Measurements from ENCODE around the gene TFAP2A.

Gene TFAP2A

GRCh38 chr6:10373642-10374359 lies 41.1 kb downstream of the TFAP2A start:
- Histone ChIP-seq H3K36me3 (ENCODE audit: control insufficient read depth, insufficient read depth, low read length) (no peaks in the 10 kb centered on the region), H3K9ac (ENCODE audit: low read depth, low read length) (no peak overlapping the region), H3K9me3 (ENCODE audit: control insufficient read depth, insufficient read depth, low read length) (no peaks in the 10 kb centered on the region), H3K4me1 (ENCODE audit: control insufficient read depth, insufficient read depth, low read length) (0 out of 2 replicates have a peak, but pooled peaks cover 13% of the 10 kb centered on the region), H3K27ac (ENCODE audit: low read depth, low read length) (no peak overlapping the region), H3K27me3 (ENCODE audit: control insufficient read depth, insufficient read depth, low read length) (peaks cover 17% of the 10 kb centered on the region; the same call in 1 of the 2 replicates), H3K4me3 (ENCODE audit: low read depth, low read length) (no peak overlapping the region)

- no peak overlapping the region for H3K9ac ChIP-seq (ENCODE audit: low read depth, low read length)
- H3K9me3 ChIP-seq (ENCODE audit: control insufficient read depth, insufficient read depth, low read length), result no peaks in the 10 kb centered on the region
- H3K27ac ChIP-seq (ENCODE audit: low read depth, low read length), result no peak overlapping the region
- no peak overlapping the region for H3K4me3 ChIP-seq (ENCODE audit: low read depth, low read length)
- 0 out of 2 replicates have a peak, but pooled peaks cover 2% of the 10 kb centered on the region for H3K27me3 ChIP-seq (ENCODE audit: control insufficient read depth, insufficient read depth, low read length)
- no peaks in the 10 kb centered on the region for H3K36me3 ChIP-seq (ENCODE audit: control insufficient read depth, insufficient read depth, low read length)
- H3K4me1 ChIP-seq (ENCODE audit: control insufficient read depth, insufficient read depth, low read length), result no peaks in the 10 kb centered on the region
Measured at GRCh38 chr6:10369896-10370295, 45.0 kb downstream of the TFAP2A start.

GRCh38 chr6:10368861-10369260 lies 46.0 kb downstream of the TFAP2A start:
- no peak overlapping the region for H3K9ac ChIP-seq (ENCODE audit: low read depth, low read length)
- no peak overlapping the region for H3K27ac ChIP-seq (ENCODE audit: low read depth, low read length)
- no peak overlapping the region for H3K4me3 ChIP-seq (ENCODE audit: low read depth, low read length)
- no peaks in the 10 kb centered on the region for H3K4me1 ChIP-seq (ENCODE audit: control insufficient read depth, insufficient read depth, low read length)
- no peaks in the 10 kb centered on the region for H3K27me3 ChIP-seq (ENCODE audit: control insufficient read depth, insufficient read depth, low read length)
- no peaks in the 10 kb centered on the region for H3K9me3 ChIP-seq (ENCODE audit: control insufficient read depth, insufficient read depth, low read length)
- H3K36me3 ChIP-seq (ENCODE audit: control insufficient read depth, insufficient read depth, low read length), result no peaks in the 10 kb centered on the region

- no peaks in the 10 kb centered on the region for H3K4me1 ChIP-seq (ENCODE audit: control insufficient read depth, insufficient read depth, low read length)
- H3K27me3 ChIP-seq (ENCODE audit: control insufficient read depth, insufficient read depth, low read length), result no peaks in the 10 kb centered on the region
- H3K4me3 ChIP-seq (ENCODE audit: low read depth, low read length), result no peak overlapping the region
- no peak overlapping the region for H3K27ac ChIP-seq (ENCODE audit: low read depth, low read length)
- no peaks in the 10 kb centered on the region for H3K9me3 ChIP-seq (ENCODE audit: control insufficient read depth, insufficient read depth, low read length)
- no peaks in the 10 kb centered on the region for H3K36me3 ChIP-seq (ENCODE audit: control insufficient read depth, insufficient read depth, low read length)
- H3K9ac ChIP-seq (ENCODE audit: low read depth, low read length), result no peak overlapping the region
Measured at GRCh38 chr6:10363911-10364310, 51.0 kb downstream of the TFAP2A start.

GRCh38 chr6:10362300-10362699 lies 52.6 kb downstream of the TFAP2A start:
- no peaks in the 10 kb centered on the region for H3K36me3 ChIP-seq (ENCODE audit: control insufficient read depth, insufficient read depth, low read length)
- no peaks in the 10 kb centered on the region for H3K27me3 ChIP-seq (ENCODE audit: control insufficient read depth, insufficient read depth, low read length)
- no peak overlapping the region for H3K27ac ChIP-seq (ENCODE audit: low read depth, low read length)
- H3K4me3 ChIP-seq (ENCODE audit: low read depth, low read length), result no peak overlapping the region
- no peaks in the 10 kb centered on the region for H3K9me3 ChIP-seq (ENCODE audit: control insufficient read depth, insufficient read depth, low read length)
- no peak overlapping the region for H3K9ac ChIP-seq (ENCODE audit: low read depth, low read length)
- H3K4me1 ChIP-seq (ENCODE audit: control insufficient read depth, insufficient read depth, low read length), result no peaks in the 10 kb centered on the region

- H3K36me3 ChIP-seq (ENCODE audit: control insufficient read depth, insufficient read depth, low read length), result no peaks in the 10 kb centered on the region
- H3K9me3 ChIP-seq (ENCODE audit: control insufficient read depth, insufficient read depth, low read length), result no peaks in the 10 kb centered on the region
- no peak overlapping the region for H3K9ac ChIP-seq (ENCODE audit: low read depth, low read length)
- no peaks in the 10 kb centered on the region for H3K4me1 ChIP-seq (ENCODE audit: control insufficient read depth, insufficient read depth, low read length)
- no peak overlapping the region for H3K4me3 ChIP-seq (ENCODE audit: low read depth, low read length)
- no peaks in the 10 kb centered on the region for H3K27me3 ChIP-seq (ENCODE audit: control insufficient read depth, insufficient read depth, low read length)
- no peak overlapping the region for H3K27ac ChIP-seq (ENCODE audit: low read depth, low read length)
Measured at GRCh38 chr6:10361428-10361827, 53.4 kb downstream of the TFAP2A start.

- Histone ChIP-seq H3K4me3 (ENCODE audit: low read depth, low read length) (no peak overlapping the region), H3K36me3 (ENCODE audit: control insufficient read depth, insufficient read depth, low read length) (no peaks in the 10 kb centered on the region), H3K9me3 (ENCODE audit: control insufficient read depth, insufficient read depth, low read length) (no peaks in the 10 kb centered on the region), H3K9ac (ENCODE audit: low read depth, low read length) (no peak overlapping the region), H3K4me1 (ENCODE audit: control insufficient read depth, insufficient read depth, low read length) (no peaks in the 10 kb centered on the region), H3K27ac (ENCODE audit: low read depth, low read length) (no peak overlapping the region), H3K27me3 (ENCODE audit: control insufficient read depth, insufficient read depth, low read length) (no peaks in the 10 kb centered on the region)
Measured at GRCh38 chr6:10359581-10359980, 55.3 kb downstream of the TFAP2A start.

- H3K9me3 ChIP-seq (ENCODE audit: control insufficient read depth, insufficient read depth, low read length), result no peaks in the 10 kb centered on the region; the same call in 1 of the 2 replicates
Measured at GRCh38 chr6:10355115-10355702, 59.7 kb downstream of the TFAP2A start.

GRCh38 chr6:10351791-10352190 lies 63.1 kb downstream of the TFAP2A start:
- H3K4me1 ChIP-seq (ENCODE audit: control insufficient read depth, insufficient read depth, low read length), result no peaks in the 10 kb centered on the region
- H3K27ac ChIP-seq (ENCODE audit: low read depth, low read length), result no peak overlapping the region
- no peak overlapping the region for H3K9ac ChIP-seq (ENCODE audit: low read depth, low read length)
- no peaks in the 10 kb centered on the region for H3K36me3 ChIP-seq (ENCODE audit: control insufficient read depth, insufficient read depth, low read length)
- H3K27me3 ChIP-seq (ENCODE audit: control insufficient read depth, insufficient read depth, low read length), result no peaks in the 10 kb centered on the region
- H3K9me3 ChIP-seq (ENCODE audit: control insufficient read depth, insufficient read depth, low read length), result no peaks in the 10 kb centered on the region; the same call in 1 of the 2 replicates
- no peak overlapping the region for H3K4me3 ChIP-seq (ENCODE audit: low read depth, low read length)

More at GRCh38 chr6:10355115-10355702, 59.7 kb downstream of the TFAP2A start:
- Histone ChIP-seq H3K9ac (ENCODE audit: low read depth, low read length) (no peak overlapping the region), H3K4me1 (ENCODE audit: control insufficient read depth, insufficient read depth, low read length) (no peaks in the 10 kb centered on the region), H3K27ac (ENCODE audit: low read depth, low read length) (no peak overlapping the region), H3K27me3 (ENCODE audit: control insufficient read depth, insufficient read depth, low read length) (no peaks in the 10 kb centered on the region), H3K4me3 (ENCODE audit: low read depth, low read length) (no peak overlapping the region), H3K36me3 (ENCODE audit: control insufficient read depth, insufficient read depth, low read length) (no peaks in the 10 kb centered on the region)

GRCh38 chr6:10350720-10351119 lies 64.2 kb downstream of the TFAP2A start:
- H3K36me3 ChIP-seq (ENCODE audit: control insufficient read depth, insufficient read depth, low read length), result no peaks in the 10 kb centered on the region
- H3K9ac ChIP-seq (ENCODE audit: low read depth, low read length), result no peak overlapping the region
- no peak overlapping the region for H3K27ac ChIP-seq (ENCODE audit: low read depth, low read length)
- H3K9me3 ChIP-seq (ENCODE audit: control insufficient read depth, insufficient read depth, low read length), result no peaks in the 10 kb centered on the region; the same call in 1 of the 2 replicates
- H3K4me1 ChIP-seq (ENCODE audit: control insufficient read depth, insufficient read depth, low read length), result no peaks in the 10 kb centered on the region
- no peaks in the 10 kb centered on the region for H3K27me3 ChIP-seq (ENCODE audit: control insufficient read depth, insufficient read depth, low read length)
- H3K4me3 ChIP-seq (ENCODE audit: low read depth, low read length), result no peak overlapping the region

- H3K27me3 ChIP-seq (ENCODE audit: control insufficient read depth, insufficient read depth, low read length), result no peaks in the 10 kb centered on the region
- H3K9ac ChIP-seq (ENCODE audit: low read depth, low read length), result no peak overlapping the region
- H3K36me3 ChIP-seq (ENCODE audit: control insufficient read depth, insufficient read depth, low read length), result no peaks in the 10 kb centered on the region
- H3K4me3 ChIP-seq (ENCODE audit: low read depth, low read length), result no peak overlapping the region
- H3K9me3 ChIP-seq (ENCODE audit: control insufficient read depth, insufficient read depth, low read length), result no peaks in the 10 kb centered on the region; the same call in 1 of the 2 replicates
- no peak overlapping the region for H3K27ac ChIP-seq (ENCODE audit: low read depth, low read length)
- no peaks in the 10 kb centered on the region for H3K4me1 ChIP-seq (ENCODE audit: control insufficient read depth, insufficient read depth, low read length)
Measured at GRCh38 chr6:10347561-10348327, 67.1 kb downstream of the TFAP2A start.

Measured in HUES48 (cell line).